K562 (cell line): ENCODE data around the gene KCNG1. TPM values are rescaled to one million over a fixed set of nuclear protein-coding genes. Genes with fewer than 3 reads are reported as not detected.

Experiments
- ATAC-seq: fragments of 200-7000 bp; cut with Tn5 transposase; 3 replicates; pipeline ENCODE4 v1.9.1; 2020; ENCODE audit warnings: moderate library complexity
- BruUV-seq: library from RNA; stranded (reverse); fragments of 400-500 nt; replicated peaks from 2 replicates; lab custom pipeline; 2021; lab: Mats Ljungman, UMichigan
- CTCF ChIA-PET: fragments of 300-600 bp; formaldehyde crosslinking; extraction: SDS; loops from one replicate; lab custom pipeline; 2021; ENCODE audit warnings: low intra/inter-chr PET ratio; lab: Yijun Ruan, JAX
- POLR2A ChIA-PET: fragments of 300-600, 350-650 bp; sonication (Branson Sonifier 250); formaldehyde crosslinking; extraction: SDS; loops from one replicate; lab custom pipeline; 2021; ENCODE audit warnings: antibody characterized with exemption, inconsistent platforms; lab: Yijun Ruan, JAX
- DNase-seq, 4 experiments: peaks; one replicate each; pipeline versions ENCODE4 v3.0.0 to v3.0.0-alpha.2; 2011 to 2018; ENCODE audit warnings: low spot score in 3 of 4, mixed read lengths in 3 of 4; ENCODE audit errors: extremely low read depth in 1 of 4
- FAIRE-seq: peaks from 2 replicates; lab custom pipeline; 2011; peaks lifted over from hg19 to GRCh38; lab: Jason Lieb, UNC
- H2AFZ ChIP-seq: 2 replicates; pipeline ENCODE4 v1.6.0; 2011; ENCODE audit warnings: low read depth, low read length, control low read depth, inconsistent platforms
- H3K27ac ChIP-seq: fragments of 200-600 bp; 3 replicates; pipeline ENCODE4 v1.8.0; 2011; ENCODE audit warnings: low read depth, mild to moderate bottlenecking, control low read depth, inconsistent platforms, low read length, moderate library complexity, mixed read lengths; ENCODE audit errors: extremely low read depth
- H3K27me3 ChIP-seq, 2 experiments: fragments of 300-600 bp in 1 of 2; 2 replicates in 1 of 2; 3 replicates in 1 of 2; pipeline versions ENCODE4 v1.6.0 to v1.8.0; 2011; ENCODE audit warnings: inconsistent platforms in 2 of 2, low read length in 2 of 2, mild to moderate bottlenecking in 1 of 2, mixed read lengths in 1 of 2, moderate library complexity in 1 of 2; ENCODE audit not compliant: control insufficient read depth in 2 of 2, insufficient read depth in 2 of 2
- H3K36me3 ChIP-seq: fragments of 300-600 bp; 3 replicates; pipeline ENCODE4 v1.8.0; 2011; ENCODE audit warnings: mild to moderate bottlenecking, low read length, inconsistent platforms; ENCODE audit not compliant: control insufficient read depth, insufficient read depth
- H3K4me1 ChIP-seq, 2 experiments: fragments of 200-600 bp in 1 of 2; replicated peaks in 1 of 2; 2 replicates in 1 of 2; 3 replicates in 1 of 2; pipeline versions ENCODE4 v1.5.1 to v1.8.0; 2011; ENCODE audit warnings: inconsistent platforms in 2 of 2, low read length in 2 of 2, mild to moderate bottlenecking in 1 of 2, mixed read lengths in 1 of 2, moderate library complexity in 1 of 2; ENCODE audit not compliant: control insufficient read depth in 2 of 2, insufficient read depth in 2 of 2
- H3K4me2 ChIP-seq: 2 replicates; pipeline ENCODE4 v1.6.1; 2011; ENCODE audit warnings: low read length, control low read depth, inconsistent platforms, mixed read lengths; ENCODE audit not compliant: insufficient read depth
- H3K4me3 ChIP-seq: fragments of 200-600 bp; sonication (generic), shearing (Covaris generic); 2 replicates; pipeline ENCODE4 v1.5.1; 2016; ENCODE audit warnings: control low read depth, inconsistent platforms
- H3K79me2 ChIP-seq: fragments of 200-600 bp; 3 replicates; pipeline ENCODE4 v1.8.0; 2011; ENCODE audit warnings: low read length, inconsistent platforms; ENCODE audit not compliant: control insufficient read depth, insufficient read depth
- H3K9ac ChIP-seq, 2 experiments: 2 replicates each; pipeline versions ENCODE4 v1.6.0 to v1.6.1; 2011; ENCODE audit warnings: low read depth in 2 of 2, low read length in 2 of 2, control low read depth in 1 of 2, inconsistent platforms in 1 of 2, mild to moderate bottlenecking in 1 of 2, mixed read lengths in 1 of 2; ENCODE audit not compliant: insufficient read depth in 1 of 2
- H3K9me1 ChIP-seq: one replicate; pipeline ENCODE4 v1.6.0; 2011; ENCODE audit warnings: inconsistent platforms, mild to moderate bottlenecking, low read length, moderate library complexity; ENCODE audit not compliant: control insufficient read depth, insufficient read depth
- H3K9me3 ChIP-seq: replicated peaks from 2 replicates; pipeline ENCODE4 v1.5.1; 2011; ENCODE audit warnings: low read depth, low read length, inconsistent platforms; ENCODE audit not compliant: control insufficient read depth, insufficient read depth
- H4K20me1 ChIP-seq: replicated peaks from 2 replicates; pipeline ENCODE4 v1.6.1; 2011; ENCODE audit warnings: low read length, inconsistent platforms, mixed read lengths; ENCODE audit not compliant: control insufficient read depth, insufficient read depth
- CBX5 ChIP-seq: IDR thresholded peaks from 2 replicates; pipeline ENCODE4 v1.6.1; 2014; ENCODE audit warnings: low read depth, borderline replicate concordance
- COPS2 ChIP-seq: fragments of 450-650 bp; conservative IDR thresholded peaks from 2 replicates; pipeline ENCODE4 v1.6.1; 2016; ENCODE audit warnings: mild to moderate bottlenecking, moderate library complexity
- EGR1 ChIP-seq: fragments of 450-650 bp; conservative IDR thresholded peaks from 2 replicates; pipeline ENCODE4 v1.6.1; 2017; ENCODE audit warnings: mild to moderate bottlenecking
- GATA2 ChIP-seq: sonication (generic); formaldehyde crosslinking; IDR thresholded peaks from 2 replicates; pipeline ENCODE4 v1.4.0; 2020; ENCODE audit warnings: mild to moderate bottlenecking, missing genetic modification reagents
- RBM25 ChIP-seq: fragments of 200-400 bp; formaldehyde crosslinking; IDR thresholded peaks from 2 replicates; pipeline ENCODE4 v1.6.1; 2018; ENCODE audit warnings: low read length, low read depth, moderate library complexity; ENCODE audit not compliant: severe bottlenecking
- SMAD1 ChIP-seq: fragments of 150-350 bp; IDR thresholded peaks from 2 replicates; pipeline ENCODE4 v1.6.1; 2014; ENCODE audit warnings: low read length, low read depth; ENCODE audit not compliant: partially characterized antibody
- TOE1 ChIP-seq, 2 experiments: fragments of 450-650 bp in 1 of 2; sonication (generic) in 1 of 2; formaldehyde crosslinking in 1 of 2; IDR thresholded peaks; 2 replicates each; pipeline versions ENCODE4 v1.7.1 to v1.8.0; 2016 to 2022; ENCODE audit warnings: borderline replicate concordance in 2 of 2, mild to moderate bottlenecking in 2 of 2, antibody characterized with exemption in 1 of 2, inconsistent platforms in 1 of 2, low read depth in 1 of 2, missing genetic modification reagents in 1 of 2, moderate library complexity in 1 of 2
- WGBS: fragments of 100-300 bp; shearing (Covaris generic); methylation state at CpG from one replicate; pipeline ENCODE4 v1.1.6; 2016; ENCODE audit warnings: low coverage, mixed read lengths; ENCODE audit not compliant: insufficient coverage; ENCODE audit errors: missing lambda C conversion rate; 5-methylcytosine and 5-hydroxymethylcytosine counted together
- in situ Hi-C: fragments of 300-500 bp; cut with MboI; formaldehyde crosslinking; loops from 4 replicates; pipeline ENCODE4 v1.15.0; 2018; ENCODE audit warnings: inconsistent platforms, mixed read lengths
- intact Hi-C: fragments of 100-400 bp; cut with micrococcal nuclease; formaldehyde crosslinking; loops from 2 replicates; pipeline ENCODE4 v1.14.2; 2022
- polyA plus RNA-seq, 8 experiments: library from polyadenylated mRNA; depleted of rRNA in 4 of 8; stranded (reverse) in 5 of 8; unstranded in 3 of 8; fragments of >200 nt; fragmentation: Nextera tagmentation in 2 of 8; fragmentation: Illumina TruSeq in 1 of 8; extraction: Ambion mirVana in 2 of 8; extraction: Trizol in 1 of 8; gene quantifications; 2 replicates each; pipeline versions ENCODE4 v1.2.1 to v1.2.3, GENCODE V29; 2011 to 2014; ENCODE audit warnings: inconsistent platforms in 1 of 8, missing spikeins in 1 of 8
- total RNA-seq, 7 experiments: library from RNA; depleted of rRNA in 6 of 7; stranded (reverse); fragments of >200 nt in 6 of 7; fragmentation: Illumina TruSeq in 2 of 7; extraction: Trizol in 2 of 7; gene quantifications; 2 replicates each; pipeline versions ENCODE4 v1.2.1 to v1.2.3, GENCODE V29; 2011 to 2021; ENCODE audit warnings: low replicate concordance in 1 of 7
- TF ChIP-seq, protein P1 (sequence below): fragments of 250-450 bp; sonication (Bioruptor Pico); IDR thresholded peaks from 2 replicates; pipeline ENCODE4 v1.8.0; 2021; ENCODE audit warnings: moderate library complexity, mild to moderate bottlenecking, inconsistent platforms

KCNG1 gene
- total and polyA plus RNA-seq, 9 of the 15 experiments (the other 6 are each of a cell fraction or from before 2014, with no cell fraction given), result 0.06 to 1.5 (median 0.22) TPM; not detected in 2

DNA sequence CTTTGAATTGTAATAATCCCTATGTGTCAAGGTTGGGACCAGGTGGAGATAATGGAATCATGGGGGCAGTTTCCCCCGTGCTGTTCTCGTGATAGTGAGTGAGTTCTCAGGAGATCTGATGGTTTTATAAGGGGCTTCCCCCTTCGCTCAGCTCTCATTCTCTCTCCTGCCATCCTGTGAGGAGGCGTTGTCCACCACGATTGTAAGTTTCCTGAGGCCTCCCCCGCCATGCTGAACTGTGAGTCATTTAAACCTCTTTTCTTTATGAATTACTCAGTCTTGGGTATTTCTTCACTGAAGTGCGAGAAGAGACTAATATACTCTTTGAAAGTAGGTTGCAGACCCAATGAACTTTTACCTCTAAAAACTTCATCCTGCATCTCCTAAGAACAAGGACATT, 39.2 kb upstream of the KCNG1 start:
- CTCF ChIA-PET, result no interaction called here
- BruUV-seq, result no TSS peak

DNA sequence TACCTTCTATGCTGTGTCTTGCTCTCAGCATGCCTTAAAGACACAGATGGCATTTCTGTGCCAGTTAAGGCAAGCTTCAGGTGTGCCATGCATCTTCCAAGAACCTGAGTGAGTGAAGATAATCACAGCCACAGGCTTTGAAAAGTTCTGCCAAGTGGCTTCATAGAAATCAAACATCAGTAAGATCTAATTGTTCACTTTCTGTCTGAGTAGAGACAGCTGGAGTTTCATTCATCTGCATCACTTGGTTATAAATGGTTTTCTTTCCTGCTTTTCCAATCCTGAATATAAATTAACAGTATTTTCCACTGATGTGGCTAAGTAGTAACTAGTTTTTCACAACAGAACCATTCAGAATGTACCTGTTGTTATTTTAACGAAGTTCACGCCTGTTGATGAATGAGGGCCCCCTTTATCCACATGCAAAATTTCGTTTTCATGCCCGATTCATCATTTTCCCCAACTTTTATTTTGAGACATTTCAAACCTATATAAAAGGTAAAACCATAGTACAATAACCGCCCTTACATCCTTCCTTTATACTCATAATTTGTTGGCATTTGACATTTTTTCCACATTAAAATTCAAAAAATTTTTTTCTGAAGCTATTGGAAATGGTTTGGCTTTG, 38.6 kb upstream of the KCNG1 start:
- no peak overlapping the region for H3K9ac ChIP-seq
- ATAC-seq (no peak), DNase-seq (no peak), FAIRE-seq (no peak)
- H3K9me3 ChIP-seq, result no peaks in the 10 kb centered on the region
- H3K79me2 ChIP-seq, result no peaks in the 10 kb centered on the region
- H3K27ac ChIP-seq, result no peak overlapping the region
- H3K4me2 ChIP-seq, result no peak overlapping the region
- ChIA-PET CTCF (no interaction called here), POLR2A (interaction anchor here (0.7 kb wide), 1 partner anchor 15 kb away, joined by 3 read pairs; no protein-coding TSS in a partner anchor)
- peaks cover 15 to 26% of the 10 kb centered on the region in 2 experiments; a peak in 3 of 5 replicates for H3K27me3 ChIP-seq
- H3K9me1 ChIP-seq, result no peaks in the 10 kb centered on the region
- TF ChIP-seq COPS2 (no peak), TOE1 (IDR thresholded peaks at IDR 0.05; ENCODE audit: borderline replicate concordance) (no peak), TOE1 (CRISPR knock-in tag; IDR thresholded peaks at IDR 0.05; ENCODE audit: borderline replicate concordance, low read depth) (no peak), RBM25 (no peak), GATA2 (CRISPR knock-in tag) (no peak)
- no peaks in the 10 kb centered on the region for H3K4me1 ChIP-seq
- in situ Hi-C loops (no loop called here), intact Hi-C loops (no loop called here)
- H3K4me3 ChIP-seq, result no peak overlapping the region
- 0% methylated on average over 5 of the region's 5 CpGs for WGBS
- no peaks in the 10 kb centered on the region for H4K20me1 ChIP-seq
- no peaks in the 10 kb centered on the region for H3K36me3 ChIP-seq
- no TSS peak for BruUV-seq
- H2AFZ ChIP-seq, result no peak overlapping the region

More for the DNA sequence above, 39.2 kb upstream of the KCNG1 start:
- Histone ChIP-seq H3K4me1 (no peaks in the 10 kb centered on the region), H3K4me2 (no peak overlapping the region), H3K4me3 (no peak overlapping the region), H3K27ac (no peak overlapping the region), H4K20me1 (no peaks in the 10 kb centered on the region), H2AFZ (no peak overlapping the region), H3K79me2 (no peaks in the 10 kb centered on the region), H3K9ac (no peak overlapping the region), H3K9me3 (no peaks in the 10 kb centered on the region), H3K27me3 (peaks cover 12 to 20% of the 10 kb centered on the region in 2 experiments; a peak in 3 of 5 replicates), H3K9me1 (no peaks in the 10 kb centered on the region), H3K36me3 (no peaks in the 10 kb centered on the region)
- in situ Hi-C loops (no loop called here), intact Hi-C loops (no loop called here)
- 0% methylated on average over 7 of the region's 7 CpGs for WGBS
- TF ChIP-seq SMAD1 (no peak), EGR1 (0 out of 2 replicates have a peak, but pooled peaks have one; percentile 38), CBX5 (no peak)
- TF ChIP-seq, protein P1, sequence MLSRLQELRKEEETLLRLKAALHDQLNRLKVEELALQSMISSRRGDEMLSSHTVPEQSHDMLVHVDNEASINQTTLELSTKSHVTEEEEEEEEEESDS (CRISPR knock-in tag), result no peak
- FAIRE-seq, result no peak
- POLR2A ChIA-PET, result no interaction called here
- no peak for ATAC-seq
- no peak for DNase-seq
